ENCODE data around the gene TRPM3. TPM values are rescaled to one million over a fixed set of nuclear protein-coding genes. Genes with fewer than 3 reads are reported as not detected.
A peak's percentile ranks its signal among the peaks of the same experiment; 100 is the strongest.

TRPM3 gene
- total and polyA plus RNA-seq, 2 of the 8 experiments (the other 6 are each of a cell fraction or from before 2014, with no cell fraction given), result 2.4 to 10.9 TPM

- H3K4me1 ChIP-seq (replicated peaks in 1 of 4; ENCODE audit: control insufficient read depth in 3 of 4, insufficient read depth in 4 of 4, low read length in 3 of 4), result peaks cover 0 to 3% (median 0%) of the 10 kb centered on the region in 4 experiments; a peak in 1 of 7 replicates
- ChIA-PET POLR2A (ENCODE audit: partially characterized antibody) (no interaction called here), CTCF (ENCODE audit: partially characterized antibody) (interaction anchor here (1.3 kb wide), 1 partner anchor 460 kb away, joined by 3 read pairs; no protein-coding TSS in a partner anchor)
- H3K27ac ChIP-seq (ENCODE audit: low read depth, low read length), result no peak overlapping the region
- H3K79me1 ChIP-seq (ENCODE audit: low read depth, low read length), result no peaks in the 10 kb centered on the region
- no peaks in the 10 kb centered on the region for H3K36me3 ChIP-seq (ENCODE audit: control insufficient read depth in 2 of 4, insufficient read depth in 4 of 4, low read length in 3 of 4)
- no peak overlapping the region for H4K8ac ChIP-seq (ENCODE audit: extremely low read depth, insufficient read depth, low read length)
- H3K4me3 ChIP-seq (ENCODE audit: extremely low read depth in 1 of 4, insufficient read depth in 2 of 4, low read depth in 3 of 4, low read length in 4 of 4), result no peak overlapping the region
- H3K4ac ChIP-seq (replicated peaks; ENCODE audit: insufficient read length, low read depth, low read length), result no peak overlapping the region
- DNase-seq (ENCODE audit: low read depth in 1 of 2, low spot score in 2 of 2), result no peak
- no peak overlapping the region for H4K5ac ChIP-seq (ENCODE audit: insufficient read length, low read depth, low read length)
- no peak overlapping the region for H3K4me2 ChIP-seq (ENCODE audit: insufficient read depth in 1 of 2, low read depth in 2 of 2, low read length in 2 of 2)
- H2BK12ac ChIP-seq (ENCODE audit: low read depth, low read length), result no peak overlapping the region
- H3K27me3 ChIP-seq (replicated peaks in 1 of 4; ENCODE audit: control insufficient read depth in 3 of 4, extremely low read depth in 1 of 4, insufficient read depth in 3 of 4, low read length in 3 of 4), result no peaks in the 10 kb centered on the region
- H2BK15ac ChIP-seq (ENCODE audit: low read length), result no peak overlapping the region
- no peak overlapping the region for H3K9ac ChIP-seq (replicated peaks in 1 of 4; ENCODE audit: extremely low read depth in 1 of 4, low read depth in 3 of 4, low read length in 3 of 4)
- FAIRE-seq, result no peak
- H4K20me1 ChIP-seq (replicated peaks in 1 of 2; ENCODE audit: control insufficient read depth in 1 of 2, insufficient read depth in 2 of 2, low read length in 2 of 2), result no peaks in the 10 kb centered on the region
- H4K91ac ChIP-seq (replicated peaks; ENCODE audit: insufficient read length, low read length), result no peak overlapping the region
- no peak overlapping the region for H3K23ac ChIP-seq (ENCODE audit: insufficient read length)
- H3K23me2 ChIP-seq (ENCODE audit: low read depth, low read length), result no peaks in the 10 kb centered on the region
- H2AK5ac ChIP-seq (ENCODE audit: low read depth, low read length), result no peak overlapping the region
- no peak overlapping the region for H2BK120ac ChIP-seq (replicated peaks; ENCODE audit: low read depth, low read length)
- H3K14ac ChIP-seq (ENCODE audit: insufficient read length), result no peak overlapping the region
- H2AFZ ChIP-seq (ENCODE audit: low read length), result no peak overlapping the region
- H2BK20ac ChIP-seq (ENCODE audit: low read length), result no peak overlapping the region
- H3K18ac ChIP-seq (ENCODE audit: extremely low read depth, low read length), result no peak overlapping the region
- TF ChIP-seq CEBPB (IDR thresholded peaks at IDR 0.05; ENCODE audit: low read depth, low read length), result peak; percentile 73; the same call in 1 of the 2 replicates
- TF ChIP-seq EZH2 (IDR thresholded peaks at IDR 0.05; ENCODE audit: low read depth, low read length, severe bottlenecking), result no peak
- no peak overlapping the region for H3K56ac ChIP-seq (replicated peaks; ENCODE audit: insufficient read length, low read depth, low read length)
- no peak overlapping the region for H2BK5ac ChIP-seq (ENCODE audit: low read depth, low read length)
- H3K79me2 ChIP-seq (ENCODE audit: control insufficient read depth in 1 of 2, insufficient read depth in 2 of 2, low read length in 2 of 2), result no peaks in the 10 kb centered on the region
- H3K9me3 ChIP-seq (ENCODE audit: insufficient read depth in 2 of 2, low read depth in 1 of 2, low read length in 1 of 2), result no peaks in the 10 kb centered on the region
- 96% methylated on average over 2 of the region's 2 CpGs; no CpG with 5 or more reads in 1 of the 2 experiments for WGBS, 2 experiments (ENCODE audit: extremely low coverage in 1 of 2, insufficient coverage in 1 of 2, insufficient read length in 1 of 2, insufficient replicate concordance in 2 of 2, low coverage in 1 of 2, low lambda C conversion rate in 2 of 2, missing lambda C conversion rate in 1 of 2)
These were observed 47.9 kb downstream of the TRPM3 start for GRCh38 chr9:71073494-71073893.

All from H1 (cell line).